Choroid plexus epithelial cell (primary cell): Measurements from ENCODE around the gene CYP3A7.
"Not testable (repeated sequence)": the region's sequence is repeated elsewhere in the genome, so short reads cannot be mapped to it uniquely, and the experiment has no call there.

Source experiments
- DNase-seq: peaks from one replicate; pipeline ENCODE4 v3.0.0-alpha.2; 2010; ENCODE audit warnings: low read depth
- H3K4me3 ChIP-seq: 2 replicates; pipeline ENCODE4 v1.5.1; 2011; ENCODE audit warnings: low read depth, mild to moderate bottlenecking, control low read depth, low read length, moderate library complexity
- TF ChIP-seq, protein P1 (sequence below): conservative IDR thresholded peaks from 2 replicates; pipeline ENCODE4 v1.5.1; 2011; ENCODE audit warnings: low read depth, mild to moderate bottlenecking, control low read depth, inconsistent platforms, low read length, moderate library complexity

The CYP3A7 gene

DNA sequence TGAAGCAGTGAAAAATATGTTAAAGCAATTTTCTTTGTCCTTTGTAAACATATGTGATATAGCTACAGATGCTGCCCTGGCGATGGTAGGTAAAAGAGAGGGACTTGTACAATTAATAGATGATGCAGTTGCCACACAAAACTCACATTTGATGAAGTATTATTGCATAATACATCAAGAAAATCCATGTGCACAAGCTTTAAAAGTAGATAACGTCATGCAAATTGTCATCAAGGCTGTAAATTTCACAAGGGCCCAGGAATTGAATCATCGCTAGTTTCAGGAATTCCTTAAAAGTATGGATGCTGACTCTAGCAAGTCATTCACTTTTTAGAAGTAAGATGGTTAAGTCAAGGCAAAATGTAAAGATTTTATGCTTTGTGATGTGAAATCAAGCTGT is 65.2 kb downstream of the CYP3A7 start:
- TF ChIP-seq, protein P1, sequence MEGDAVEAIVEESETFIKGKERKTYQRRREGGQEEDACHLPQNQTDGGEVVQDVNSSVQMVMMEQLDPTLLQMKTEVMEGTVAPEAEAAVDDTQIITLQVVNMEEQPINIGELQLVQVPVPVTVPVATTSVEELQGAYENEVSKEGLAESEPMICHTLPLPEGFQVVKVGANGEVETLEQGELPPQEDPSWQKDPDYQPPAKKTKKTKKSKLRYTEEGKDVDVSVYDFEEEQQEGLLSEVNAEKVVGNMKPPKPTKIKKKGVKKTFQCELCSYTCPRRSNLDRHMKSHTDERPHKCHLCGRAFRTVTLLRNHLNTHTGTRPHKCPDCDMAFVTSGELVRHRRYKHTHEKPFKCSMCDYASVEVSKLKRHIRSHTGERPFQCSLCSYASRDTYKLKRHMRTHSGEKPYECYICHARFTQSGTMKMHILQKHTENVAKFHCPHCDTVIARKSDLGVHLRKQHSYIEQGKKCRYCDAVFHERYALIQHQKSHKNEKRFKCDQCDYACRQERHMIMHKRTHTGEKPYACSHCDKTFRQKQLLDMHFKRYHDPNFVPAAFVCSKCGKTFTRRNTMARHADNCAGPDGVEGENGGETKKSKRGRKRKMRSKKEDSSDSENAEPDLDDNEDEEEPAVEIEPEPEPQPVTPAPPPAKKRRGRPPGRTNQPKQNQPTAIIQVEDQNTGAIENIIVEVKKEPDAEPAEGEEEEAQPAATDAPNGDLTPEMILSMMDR: no peak
- no peak overlapping the region for H3K4me3 ChIP-seq
- no peak for DNase-seq

DNA sequence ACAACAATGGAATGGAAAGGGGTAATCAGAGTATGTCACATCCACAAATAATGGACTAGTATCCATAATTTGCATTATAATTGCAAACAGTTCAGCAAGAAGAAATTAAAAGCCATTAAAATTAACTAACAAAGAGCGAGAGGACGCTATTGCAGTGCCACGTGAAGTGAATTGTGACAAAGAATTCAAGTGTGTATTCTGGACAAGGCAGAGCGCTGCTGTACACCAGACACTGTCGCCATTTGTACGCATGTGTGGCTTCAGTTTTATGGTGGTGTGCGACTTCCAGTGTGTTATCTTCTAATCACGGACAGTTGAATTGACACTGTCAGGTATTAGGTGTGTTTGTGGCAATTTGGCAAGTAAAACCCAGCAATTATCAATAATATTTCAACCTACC is 66.5 kb downstream of the CYP3A7 start:
- TF ChIP-seq, protein P1: no peak
- DNase-seq: no peak
- no peak overlapping the region for H3K4me3 ChIP-seq

DNA sequence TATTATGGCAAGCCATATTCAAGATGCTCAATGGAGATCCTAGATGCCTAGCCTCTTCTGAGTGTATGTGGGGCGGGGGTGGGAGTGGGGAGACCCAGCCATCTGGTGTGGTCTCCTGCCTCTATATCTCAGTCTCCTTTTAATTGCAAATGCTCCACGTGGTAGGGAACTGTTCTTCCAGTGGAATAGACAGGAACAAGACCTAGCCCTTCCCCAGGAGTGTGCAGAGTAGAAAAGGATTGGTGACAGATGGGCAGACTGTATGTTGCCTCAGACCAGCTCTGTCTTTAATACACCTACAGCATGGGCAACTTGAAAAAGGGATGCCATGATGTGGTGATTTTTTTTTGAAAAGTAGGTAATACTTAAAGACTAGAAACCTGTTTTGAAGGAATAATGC is 67.8 kb downstream of the CYP3A7 start:
- H3K4me3 ChIP-seq: no peak overlapping the region
- TF ChIP-seq, protein P1: no peak
- DNase-seq: no peak

DNA sequence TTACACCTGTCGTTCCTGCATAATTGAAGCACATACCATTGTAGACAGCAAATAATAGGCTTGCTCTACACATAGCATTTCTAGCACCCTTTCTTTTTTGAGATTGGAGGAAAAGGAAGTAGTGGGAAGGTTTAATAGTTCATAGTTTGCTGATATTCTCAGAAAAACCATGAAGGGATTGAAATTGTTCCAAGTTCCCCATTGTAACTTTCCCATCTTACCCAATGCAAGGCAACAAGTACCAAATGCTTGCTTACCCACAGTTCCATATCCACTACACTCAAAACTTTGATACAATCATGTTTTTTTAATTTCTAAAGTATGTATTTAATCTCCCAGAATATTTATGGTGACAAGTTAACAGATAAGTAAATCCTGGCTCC is 69.0 kb downstream of the CYP3A7 start:
- DNase-seq: no peak
- TF ChIP-seq, protein P1: no peak
- no peak overlapping the region for H3K4me3 ChIP-seq

DNA sequence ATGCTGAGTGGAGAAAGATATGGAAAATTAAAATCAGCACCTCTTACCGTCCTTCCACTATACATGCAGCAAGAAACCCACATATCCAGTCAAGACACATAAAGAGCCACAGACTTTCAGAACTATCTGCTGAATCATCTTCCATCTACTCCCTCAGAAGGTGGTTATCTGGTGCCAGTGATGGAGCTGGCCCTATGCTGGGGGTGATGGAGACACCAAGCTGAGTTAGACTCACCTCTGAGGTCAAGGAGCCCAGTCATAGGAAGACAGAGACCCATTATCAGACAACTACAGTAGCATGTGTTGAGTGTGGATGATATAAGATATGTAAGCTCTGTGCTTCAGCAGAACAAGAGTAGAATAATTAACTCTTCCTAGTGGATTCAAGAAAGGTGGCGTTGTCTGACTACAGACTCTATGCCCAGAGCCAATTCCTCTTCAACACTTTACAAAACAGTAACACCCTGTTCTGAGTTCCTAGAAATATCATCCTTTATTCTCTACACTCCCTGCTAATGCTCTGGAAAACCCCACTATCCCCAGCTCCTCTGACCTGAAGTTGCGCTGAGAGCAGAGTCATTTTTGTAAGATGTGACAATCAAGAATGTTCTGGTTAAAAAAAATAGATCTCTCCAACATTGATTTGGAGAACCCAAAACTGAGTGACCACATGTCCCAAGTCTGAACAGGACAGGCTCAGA is 69.5 kb downstream of the CYP3A7 start:
- no peak for DNase-seq
- H3K4me3 ChIP-seq: no peak overlapping the region
- TF ChIP-seq, protein P1: no peak

DNA sequence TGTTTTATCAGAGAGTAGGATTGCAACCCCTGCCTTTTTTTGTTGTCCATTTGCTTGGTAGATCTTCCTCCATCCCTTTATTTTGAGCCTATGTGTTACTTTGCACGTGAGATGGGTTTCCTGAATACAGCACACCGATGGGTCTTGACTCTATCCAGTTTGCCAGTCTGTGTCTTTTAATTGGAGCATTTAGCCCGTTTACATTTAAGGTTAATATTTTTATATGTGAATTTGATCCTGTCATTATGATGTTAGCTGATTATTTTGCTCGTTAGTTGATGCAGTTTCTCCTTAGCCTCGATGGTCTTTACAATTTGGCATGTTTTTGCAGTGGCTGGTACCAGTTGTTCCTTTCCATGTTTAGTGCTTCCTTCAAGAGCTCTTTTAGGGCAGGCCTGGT is 77.1 kb downstream of the CYP3A7 start:
- H3K4me3 ChIP-seq, DNase-seq: not testable (repeated sequence)
